ENCODE data around the gene PCDHGA3. TPM values are rescaled to one million over a fixed set of nuclear protein-coding genes. Genes with fewer than 3 reads are reported as not detected.

Gene PCDHGA3
- total RNA-seq, 1 donor from 2014 or later = 0.98 TPM

Other genes with a start within 250 kb of the PCDHGA3 start
- gene PCDHB2, start 249.2 kb upstream of the PCDHGA3 start, total RNA-seq (ENCODE audit: low replicate concordance) = 1.1 and 3.7 TPM in 2 replicates
- gene PCDHB3, start 243.4 kb upstream of the PCDHGA3 start, total RNA-seq (ENCODE audit: low replicate concordance) = 0.15 and 1.1 TPM in 2 replicates
- 0.08 and 0.23 TPM in 2 replicates for gene PCDHB4, start 222.0 kb upstream of the PCDHGA3 start, total RNA-seq (ENCODE audit: low replicate concordance)
- gene PCDHB5, start 208.6 kb upstream of the PCDHGA3 start, total RNA-seq (ENCODE audit: low replicate concordance) = 2.3 and 3.7 TPM in 2 replicates
- gene PCDHB6, start 193.8 kb upstream of the PCDHGA3 start, total RNA-seq (ENCODE audit: low replicate concordance) = 0.08 TPM in 1 of 2 replicates, not detected in the other
- gene PCDHB7, start 171.2 kb upstream of the PCDHGA3 start, total RNA-seq (ENCODE audit: low replicate concordance) = 0.30 and 0.47 TPM in 2 replicates
- 0.23 and 0.35 TPM in 2 replicates for gene PCDHB8, start 166.0 kb upstream of the PCDHGA3 start, total RNA-seq (ENCODE audit: low replicate concordance)
- gene PCDHB16, start 161.4 kb upstream of the PCDHGA3 start, total RNA-seq (ENCODE audit: low replicate concordance) = 0.23 and 0.70 TPM in 2 replicates
- 0.12 and 0.30 TPM in 2 replicates for gene PCDHB9, start 156.7 kb upstream of the PCDHGA3 start, total RNA-seq (ENCODE audit: low replicate concordance)
- gene PCDHB10, start 151.5 kb upstream of the PCDHGA3 start, total RNA-seq (ENCODE audit: low replicate concordance) = 0.59 and 0.68 TPM in 2 replicates
- gene PCDHB11, start 144.2 kb upstream of the PCDHGA3 start, total RNA-seq (ENCODE audit: low replicate concordance) = 0.38 and 0.70 TPM in 2 replicates
- 0.15 and 0.23 TPM in 2 replicates for gene PCDHB12, start 135.1 kb upstream of the PCDHGA3 start, total RNA-seq (ENCODE audit: low replicate concordance)
- gene PCDHB13, start 129.9 kb upstream of the PCDHGA3 start, total RNA-seq (ENCODE audit: low replicate concordance) = 0.59 and 0.75 TPM in 2 replicates
- 0.59 and 2.1 TPM in 2 replicates for gene PCDHB14, start 120.5 kb upstream of the PCDHGA3 start, total RNA-seq (ENCODE audit: low replicate concordance)
- 0.70 and 1.2 TPM in 2 replicates for gene PCDHB15, start 98.4 kb upstream of the PCDHGA3 start, total RNA-seq (ENCODE audit: low replicate concordance)
- 0.23 TPM in 1 of 2 replicates, not detected in the other for gene SLC25A2, start 39.8 kb upstream of the PCDHGA3 start, total RNA-seq (ENCODE audit: low replicate concordance)
- 69.5 and 80.4 TPM in 2 replicates for gene TAF7, start 23.0 kb upstream of the PCDHGA3 start, total RNA-seq (ENCODE audit: low replicate concordance)
- gene PCDHGA1, start 13.3 kb upstream of the PCDHGA3 start, total RNA-seq (ENCODE audit: low replicate concordance) = 0.75 and 1.3 TPM in 2 replicates
- 1.2 and 1.7 TPM in 2 replicates for gene PCDHGA2, start 5.1 kb upstream of the PCDHGA3 start, total RNA-seq (ENCODE audit: low replicate concordance)
- gene PCDHGB1, start 6.3 kb downstream of the PCDHGA3 start, total RNA-seq (ENCODE audit: low replicate concordance) = 1.5 and 2.4 TPM in 2 replicates
- 3.2 and 4.4 TPM in 2 replicates for gene PCDHGA4, start 11.2 kb downstream of the PCDHGA3 start, total RNA-seq (ENCODE audit: low replicate concordance)
- 1.6 and 2.0 TPM in 2 replicates for gene PCDHGB2, start 16.2 kb downstream of the PCDHGA3 start, total RNA-seq (ENCODE audit: low replicate concordance)
- 0.98 and 1.3 TPM in 2 replicates for gene PCDHGA5, start 20.3 kb downstream of the PCDHGA3 start, total RNA-seq (ENCODE audit: low replicate concordance)
- gene PCDHGB3, start 26.4 kb downstream of the PCDHGA3 start, total RNA-seq (ENCODE audit: low replicate concordance) = 3.5 and 5.6 TPM in 2 replicates
- gene PCDHGA6, start 30.1 kb downstream of the PCDHGA3 start, total RNA-seq (ENCODE audit: low replicate concordance) = 2.2 and 2.3 TPM in 2 replicates
- gene PCDHGA7, start 38.9 kb downstream of the PCDHGA3 start, total RNA-seq (ENCODE audit: low replicate concordance) = 2.3 and 2.8 TPM in 2 replicates
- 22.8 and 23.2 TPM in 2 replicates for gene PCDHGB4, start 43.9 kb downstream of the PCDHGA3 start, total RNA-seq (ENCODE audit: low replicate concordance)
- gene PCDHGA8, start 48.8 kb downstream of the PCDHGA3 start, total RNA-seq (ENCODE audit: low replicate concordance) = 2.0 and 4.0 TPM in 2 replicates
- 11.5 and 16.9 TPM in 2 replicates for gene PCDHGB5, start 54.1 kb downstream of the PCDHGA3 start, total RNA-seq (ENCODE audit: low replicate concordance)
- 1.7 and 2.8 TPM in 2 replicates for gene PCDHGA9, start 58.9 kb downstream of the PCDHGA3 start, total RNA-seq (ENCODE audit: low replicate concordance)
- 1.9 and 3.5 TPM in 2 replicates for gene PCDHGB6, start 64.2 kb downstream of the PCDHGA3 start, total RNA-seq (ENCODE audit: low replicate concordance)
- gene PCDHGA10, start 69.2 kb downstream of the PCDHGA3 start, total RNA-seq (ENCODE audit: low replicate concordance) = 2.6 and 4.2 TPM in 2 replicates
- gene PCDHGB7, start 73.8 kb downstream of the PCDHGA3 start, total RNA-seq (ENCODE audit: low replicate concordance) = 6.7 and 7.3 TPM in 2 replicates
- gene PCDHGA11, start 77.2 kb downstream of the PCDHGA3 start, total RNA-seq (ENCODE audit: low replicate concordance) = 4.7 and 7.1 TPM in 2 replicates
- 5.8 and 9.9 TPM in 2 replicates for gene PCDHGA12, start 86.7 kb downstream of the PCDHGA3 start, total RNA-seq (ENCODE audit: low replicate concordance)
- 29.7 and 39.8 TPM in 2 replicates for gene PCDHGC3, start 132.1 kb downstream of the PCDHGA3 start, total RNA-seq (ENCODE audit: low replicate concordance)
- 0.90 and 2.5 TPM in 2 replicates for gene PCDHGC4, start 141.2 kb downstream of the PCDHGA3 start, total RNA-seq (ENCODE audit: low replicate concordance)
- gene PCDHGC5, start 145.3 kb downstream of the PCDHGA3 start, total RNA-seq (ENCODE audit: low replicate concordance) = 1.4 and 1.8 TPM in 2 replicates